A549 (cell line): ENCODE measurements around the gene NTM. TPM values are rescaled to one million over a fixed set of nuclear protein-coding genes. Genes with fewer than 3 reads are reported as not detected.
"Not testable (repeated sequence)": the region's sequence is repeated elsewhere in the genome, so short reads cannot be mapped to it uniquely, and the experiment has no call there.

ENCODE experiments used
- ATAC-seq, 2 experiments: fragments of 200-7000 bp in 1 of 2; fragments of >200 bp in 1 of 2; cut with Nextera tagmentation in 1 of 2; cut with Tn5 transposase in 1 of 2; 3 replicates each; pipeline versions ENCODE4 v1.8.0 to v1.9.1; 2018 to 2020; ENCODE audit warnings: mild to moderate bottlenecking in 1 of 2, moderate library complexity in 1 of 2
- CTCF ChIA-PET: fragments of 300-600 bp; sonication (Branson Sonifier 250); formaldehyde crosslinking; extraction: SDS; loops from one replicate; lab custom pipeline; 2021; ENCODE audit warnings: antibody characterized with exemption, inconsistent platforms; lab: Yijun Ruan, JAX
- POLR2A ChIA-PET: fragments of 350-600 bp; formaldehyde crosslinking; extraction: SDS; loops from one replicate; lab custom pipeline; 2021; ENCODE audit warnings: antibody characterized with exemption, inconsistent platforms; lab: Yijun Ruan, JAX
- DNase-seq, 2 experiments: peaks; one replicate each; pipeline versions ENCODE4 v3.0.0 to v3.0.0-alpha.2; 2011 to 2016; ENCODE audit warnings: low read depth in 1 of 2, low spot score in 1 of 2
- FAIRE-seq: peaks from 2 replicates; lab custom pipeline; 2011; peaks lifted over from hg19 to GRCh38; lab: Jason Lieb, UNC
- H3K27ac ChIP-seq, 2 experiments: fragments of >200 bp; sonication (Bioruptor Twin); formaldehyde crosslinking; 3 replicates each; pipeline ENCODE4 v1.5.1; 2016 to 2017
- H3K4me1 ChIP-seq: fragments of >200 bp; sonication (Bioruptor Twin); formaldehyde crosslinking; 3 replicates; pipeline ENCODE4 v1.6.1; 2016
- H3K4me2 ChIP-seq: fragments of >200 bp; sonication (Bioruptor Twin); formaldehyde crosslinking; 3 replicates; pipeline ENCODE4 v1.6.1; 2016
- H3K4me3 ChIP-seq: fragments of >200 bp; sonication (Bioruptor Twin); formaldehyde crosslinking; 3 replicates; pipeline ENCODE4 v1.5.1; 2016
- H3K9me3 ChIP-seq: fragments of >200 bp; sonication (Bioruptor Twin); formaldehyde crosslinking; 3 replicates; pipeline ENCODE4 v1.6.1; 2016
- CBX8 ChIP-seq: fragments of 200-600 bp; sonication (generic); IDR thresholded peaks from 2 replicates; pipeline ENCODE4 v1.6.1; 2016
- CHD2 ChIP-seq: fragments of 150-350 bp; IDR thresholded peaks from 2 replicates; pipeline ENCODE4 v1.6.1; 2014; ENCODE audit warnings: low read length; ENCODE audit not compliant: partially characterized antibody
- EHMT2 ChIP-seq: fragments of 200-600 bp; sonication (generic); IDR thresholded peaks from 2 replicates; pipeline ENCODE4 v1.6.1; 2016; ENCODE audit warnings: antibody characterized with exemption, low read depth, mild to moderate bottlenecking, moderate library complexity
- EP300 ChIP-seq, 2 experiments: fragments of >200 bp; sonication (Bioruptor Twin); formaldehyde crosslinking; IDR thresholded peaks; 2 replicates in 1 of 2; 3 replicates in 1 of 2; pipeline ENCODE4 v1.6.1; 2016 to 2017
- ESRRA ChIP-seq: fragments of 150-350 bp; IDR thresholded peaks from 2 replicates; pipeline ENCODE4 v1.6.1; 2014; ENCODE audit warnings: mild to moderate bottlenecking, low read length, borderline replicate concordance
- FOSB ChIP-seq: fragments of 250-450 bp; sonication (Bioruptor Pico); IDR thresholded peaks from 2 replicates; pipeline ENCODE4 v1.5.0; 2020; ENCODE audit warnings: mild to moderate bottlenecking, moderate library complexity
- GATA3 ChIP-seq: IDR thresholded peaks from 2 replicates; pipeline ENCODE4 v1.6.1; 2012; ENCODE audit warnings: borderline replicate concordance
- HEYL ChIP-seq: fragments of 250-450 bp; sonication (Bioruptor Pico); IDR thresholded peaks from 2 replicates; pipeline ENCODE4 v1.8.0; 2021; ENCODE audit warnings: mild to moderate bottlenecking, moderate library complexity
- HOXA7 ChIP-seq: fragments of 250-450 bp; sonication (Bioruptor Pico); IDR thresholded peaks from 2 replicates; pipeline ENCODE4 v1.5.0; 2020; ENCODE audit warnings: mild to moderate bottlenecking, moderate library complexity
- JUN ChIP-seq, 2 experiments: fragments of >200 bp; sonication (Bioruptor Twin); formaldehyde crosslinking; IDR thresholded peaks; 2 replicates in 1 of 2; 3 replicates in 1 of 2; pipeline ENCODE4 v1.6.1; 2016 to 2017
- KDM1A ChIP-seq: fragments of 200-600 bp; sonication (generic); IDR thresholded peaks from 2 replicates; pipeline ENCODE4 v1.6.1; 2016; ENCODE audit warnings: low read depth, mild to moderate bottlenecking
- KDM5A ChIP-seq: fragments of 200-600 bp; sonication (generic); IDR thresholded peaks from 2 replicates; pipeline ENCODE4 v1.6.1; 2016; ENCODE audit warnings: antibody characterized with exemption, mild to moderate bottlenecking
- POLR2A ChIP-seq: IDR thresholded peaks from 2 replicates; pipeline ENCODE4 v1.6.1; 2012; ENCODE audit warnings: mild to moderate bottlenecking, low read length
- POLR2AphosphoS2 ChIP-seq: conservative IDR thresholded peaks from 2 replicates; pipeline ENCODE4 v1.6.1; 2012; ENCODE audit warnings: low read length, improper control_type of control experiment, inconsistent platforms
- RARB ChIP-seq: fragments of 250-450 bp; sonication (Bioruptor Pico); IDR thresholded peaks from 2 replicates; pipeline ENCODE4 v1.8.0; 2021; ENCODE audit warnings: mild to moderate bottlenecking, moderate library complexity
- RCOR1 ChIP-seq: fragments of 150-350 bp; IDR thresholded peaks from 2 replicates; pipeline ENCODE4 v1.6.1; 2014; ENCODE audit warnings: antibody characterized with exemption, low read length, low read depth
- RNF2 ChIP-seq: fragments of 200-600 bp; sonication (generic); IDR thresholded peaks from 2 replicates; pipeline ENCODE4 v1.6.1; 2016; ENCODE audit warnings: low read depth, mild to moderate bottlenecking, antibody characterized with exemption, moderate library complexity, borderline replicate concordance
- ZC3H11A ChIP-seq: fragments of 450-650 bp; IDR thresholded peaks from 2 replicates; pipeline ENCODE4 v1.6.1; 2014; ENCODE audit warnings: antibody characterized with exemption, mild to moderate bottlenecking
- ZNF302 ChIP-seq: fragments of 250-450 bp; sonication (Bioruptor Pico); IDR thresholded peaks from 2 replicates; pipeline ENCODE4 v1.9.0; 2021; ENCODE audit warnings: inconsistent platforms, mild to moderate bottlenecking, moderate library complexity
- WGBS: methylation state at CpG from one replicate; pipeline ENCODE4 v1.1.6; 2017; ENCODE audit errors: missing lambda C conversion rate; 5-methylcytosine and 5-hydroxymethylcytosine counted together
- polyA plus RNA-seq, 4 experiments: library from polyadenylated mRNA; depleted of rRNA in 3 of 4; stranded (reverse); fragments of >200 nt; fragmentation: RNase III in 1 of 4; extraction: RNeasy Plus Mini Kit Qiagen cat#74134 plus additional on column Dnase treatment in 1 of 4; gene quantifications; 2 replicates in 3 of 4; 3 replicates in 1 of 4; pipeline ENCODE4 v1.2.3, GENCODE V29; 2011 to 2017
- TF ChIP-seq, protein P1 (sequence below): fragments of >200 bp; sonication (Bioruptor Twin); formaldehyde crosslinking; IDR thresholded peaks from 3 replicates; pipeline ENCODE4 v1.6.1; 2016
- TF ChIP-seq, protein P2 (sequence below): fragments of 150-350 bp; IDR thresholded peaks from 2 replicates; pipeline ENCODE4 v1.6.1; 2014; ENCODE audit warnings: low read depth, mild to moderate bottlenecking, low read length
- TF ChIP-seq, protein P3 (sequence below): fragments of 450-650 bp; IDR thresholded peaks from 2 replicates; pipeline ENCODE4 v1.6.1; 2014; ENCODE audit warnings: antibody characterized with exemption
- TF ChIP-seq, protein P4 (sequence below): fragments of >200 bp; sonication (Bioruptor Twin); formaldehyde crosslinking; IDR thresholded peaks from 3 replicates; pipeline ENCODE4 v1.5.1; 2016
- TF ChIP-seq, protein P5 (sequence below): IDR thresholded peaks from 2 replicates; pipeline ENCODE4 v1.6.1; 2012; ENCODE audit warnings: low read depth, borderline replicate concordance

NTM gene
- polyA plus RNA-seq, 2 of the 4 experiments (the other 2 are of a cell fraction), result not detected

DNA sequence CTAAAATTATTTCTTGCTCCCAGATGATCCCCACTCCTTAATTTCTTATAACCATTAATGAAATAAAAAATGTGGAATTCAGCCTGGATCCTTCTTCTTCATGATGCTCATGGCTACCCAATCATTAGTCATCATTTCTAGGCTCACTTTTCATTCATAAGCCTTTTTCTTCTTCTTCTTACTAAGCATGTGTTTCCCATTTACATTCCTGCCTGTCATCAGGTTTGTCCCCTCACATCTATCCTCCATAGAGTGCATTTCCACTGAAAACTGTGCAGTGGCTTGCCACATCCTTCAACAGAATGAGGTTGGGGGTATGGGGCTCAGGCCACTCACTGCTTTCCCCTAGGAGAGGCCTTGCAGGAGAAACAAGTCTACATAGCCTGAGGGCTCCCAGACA is 35.8 kb upstream of the NTM start:
- no peak overlapping the region for H3K4me3 ChIP-seq
- no peak overlapping the region for H3K4me2 ChIP-seq
- TF ChIP-seq KDM5A (no peak), KDM1A (no peak), ZC3H11A (no peak), RNF2 (no peak), RARB (no peak), HEYL (CRISPR knock-in tag) (no peak)
- H3K9me3 ChIP-seq, result no peaks in the 10 kb centered on the region
- ChIA-PET CTCF (no interaction called here), POLR2A (no interaction called here)
- no peak for DNase-seq
- no peaks in the 10 kb centered on the region for H3K4me1 ChIP-seq
- no peak overlapping the region for H3K27ac ChIP-seq
- ATAC-seq, result no peak
- no peak for FAIRE-seq

DNA sequence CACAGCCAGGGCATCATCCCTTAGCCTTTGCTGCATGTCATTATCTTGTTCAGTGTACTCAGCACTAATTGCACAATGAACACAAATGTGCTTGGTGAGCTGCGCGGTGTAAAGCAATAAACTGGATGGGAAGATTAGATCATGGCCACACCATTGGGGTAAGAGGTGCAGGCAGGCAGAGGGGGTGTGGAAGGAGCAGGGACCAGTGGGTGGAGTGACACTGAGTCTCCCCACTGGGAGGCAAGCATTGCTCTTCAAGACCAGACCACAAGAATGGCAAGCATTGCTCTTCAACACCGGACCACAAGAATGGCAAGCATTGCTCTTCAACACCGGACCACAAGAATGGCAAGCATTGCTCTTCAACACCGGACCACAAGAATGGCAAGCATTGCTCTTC is 28.5 kb upstream of the NTM start:
- not testable (repeated sequence) for ATAC-seq

DNA sequence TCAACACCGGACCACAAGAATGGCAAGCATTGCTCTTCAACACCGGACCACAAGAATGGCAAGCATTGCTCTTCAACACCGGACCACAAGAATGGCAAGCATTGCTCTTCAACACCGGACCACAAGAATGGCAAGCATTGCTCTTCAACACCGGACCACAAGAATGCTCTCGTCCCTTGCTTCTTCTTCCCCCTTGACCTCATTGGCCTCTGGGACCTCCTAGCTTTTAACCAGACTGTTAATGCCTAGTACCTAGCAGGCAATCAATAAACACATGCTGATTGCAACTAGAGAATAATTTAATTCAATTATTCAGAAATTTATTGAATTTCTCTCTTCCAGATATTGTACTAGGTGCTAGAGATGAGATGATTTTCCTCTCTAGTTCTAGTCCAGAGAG is 28.0 kb upstream of the NTM start:
- not testable (repeated sequence) for FAIRE-seq, H3K4me2 ChIP-seq, H3K9me3 ChIP-seq, H3K4me3 ChIP-seq, DNase-seq, H3K4me1 ChIP-seq, ATAC-seq, H3K27ac ChIP-seq
- CTCF ChIA-PET, result interaction anchor here (0.6 kb wide), 1 partner anchor 219 kb away, joined by 3 read pairs; no protein-coding TSS in a partner anchor
- POLR2A ChIA-PET, result interaction anchor here (0.5 kb wide), 1 partner anchor 1340 kb away, joined by 3 read pairs; the partner anchor contains the start of gene PRDM10
- 0% methylated on average over 4 of the region's 6 CpGs for WGBS

More for the DNA sequence above, 28.5 kb upstream of the NTM start:
- WGBS, result 0% methylated on average over 4 of the region's 5 CpGs
- FAIRE-seq, H3K27ac ChIP-seq, H3K4me1 ChIP-seq, CTCF ChIA-PET, POLR2A ChIA-PET, H3K4me3 ChIP-seq, H3K4me2 ChIP-seq, DNase-seq, H3K9me3 ChIP-seq: not testable (repeated sequence)

DNA sequence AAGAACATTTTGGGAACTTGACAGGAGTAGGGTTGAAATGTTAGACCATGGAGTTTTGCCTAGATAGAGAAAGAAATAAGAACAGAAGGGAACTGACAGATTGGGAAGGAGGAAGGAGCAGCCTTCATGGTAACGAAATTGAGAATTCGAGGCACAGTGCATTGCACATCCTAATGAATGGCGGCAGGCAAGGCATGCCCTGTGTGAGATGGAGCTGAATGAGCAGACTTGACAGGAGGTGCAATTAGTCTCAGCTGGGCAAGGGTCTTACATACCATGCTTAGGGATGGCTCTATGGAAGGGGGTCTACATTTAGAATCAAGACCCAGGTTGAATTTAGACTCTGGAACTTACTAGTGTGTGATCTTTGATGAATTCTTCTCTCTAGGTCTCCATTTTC is 25.0 kb upstream of the NTM start:
- H3K4me3 ChIP-seq, result no peak overlapping the region
- FAIRE-seq (no peak), DNase-seq (no peak)
- CTCF ChIA-PET, result no interaction called here
- TF ChIP-seq ZC3H11A (no peak), POLR2AphosphoS2 (no peak), CHD2 (no peak), GATA3 (no peak), ZNF302 (CRISPR knock-in tag) (no peak), ESRRA (no peak), HOXA7 (no peak), JUN (IDR thresholded peaks at IDR 0.05) (no peak), CBX8 (no peak), FOSB (CRISPR knock-in tag) (no peak), POLR2A (no peak), EHMT2 (no peak), RCOR1 (no peak), EP300 (IDR thresholded peaks at IDR 0.05) (no peak)
- TF ChIP-seq, protein P1, sequence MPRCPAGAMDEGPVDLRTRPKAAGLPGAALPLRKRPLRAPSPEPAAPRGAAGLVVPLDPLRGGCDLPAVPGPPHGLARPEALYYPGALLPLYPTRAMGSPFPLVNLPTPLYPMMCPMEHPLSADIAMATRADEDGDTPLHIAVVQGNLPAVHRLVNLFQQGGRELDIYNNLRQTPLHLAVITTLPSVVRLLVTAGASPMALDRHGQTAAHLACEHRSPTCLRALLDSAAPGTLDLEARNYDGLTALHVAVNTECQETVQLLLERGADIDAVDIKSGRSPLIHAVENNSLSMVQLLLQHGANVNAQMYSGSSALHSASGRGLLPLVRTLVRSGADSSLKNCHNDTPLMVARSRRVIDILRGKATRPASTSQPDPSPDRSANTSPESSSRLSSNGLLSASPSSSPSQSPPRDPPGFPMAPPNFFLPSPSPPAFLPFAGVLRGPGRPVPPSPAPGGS, result no peak
- TF ChIP-seq, protein P2, sequence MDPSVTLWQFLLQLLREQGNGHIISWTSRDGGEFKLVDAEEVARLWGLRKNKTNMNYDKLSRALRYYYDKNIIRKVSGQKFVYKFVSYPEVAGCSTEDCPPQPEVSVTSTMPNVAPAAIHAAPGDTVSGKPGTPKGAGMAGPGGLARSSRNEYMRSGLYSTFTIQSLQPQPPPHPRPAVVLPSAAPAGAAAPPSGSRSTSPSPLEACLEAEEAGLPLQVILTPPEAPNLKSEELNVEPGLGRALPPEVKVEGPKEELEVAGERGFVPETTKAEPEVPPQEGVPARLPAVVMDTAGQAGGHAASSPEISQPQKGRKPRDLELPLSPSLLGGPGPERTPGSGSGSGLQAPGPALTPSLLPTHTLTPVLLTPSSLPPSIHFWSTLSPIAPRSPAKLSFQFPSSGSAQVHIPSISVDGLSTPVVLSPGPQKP, result no peak
- TF ChIP-seq, protein P3, sequence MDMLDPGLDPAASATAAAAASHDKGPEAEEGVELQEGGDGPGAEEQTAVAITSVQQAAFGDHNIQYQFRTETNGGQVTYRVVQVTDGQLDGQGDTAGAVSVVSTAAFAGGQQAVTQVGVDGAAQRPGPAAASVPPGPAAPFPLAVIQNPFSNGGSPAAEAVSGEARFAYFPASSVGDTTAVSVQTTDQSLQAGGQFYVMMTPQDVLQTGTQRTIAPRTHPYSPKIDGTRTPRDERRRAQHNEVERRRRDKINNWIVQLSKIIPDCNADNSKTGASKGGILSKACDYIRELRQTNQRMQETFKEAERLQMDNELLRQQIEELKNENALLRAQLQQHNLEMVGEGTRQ, result no peak
- TF ChIP-seq, protein P4, sequence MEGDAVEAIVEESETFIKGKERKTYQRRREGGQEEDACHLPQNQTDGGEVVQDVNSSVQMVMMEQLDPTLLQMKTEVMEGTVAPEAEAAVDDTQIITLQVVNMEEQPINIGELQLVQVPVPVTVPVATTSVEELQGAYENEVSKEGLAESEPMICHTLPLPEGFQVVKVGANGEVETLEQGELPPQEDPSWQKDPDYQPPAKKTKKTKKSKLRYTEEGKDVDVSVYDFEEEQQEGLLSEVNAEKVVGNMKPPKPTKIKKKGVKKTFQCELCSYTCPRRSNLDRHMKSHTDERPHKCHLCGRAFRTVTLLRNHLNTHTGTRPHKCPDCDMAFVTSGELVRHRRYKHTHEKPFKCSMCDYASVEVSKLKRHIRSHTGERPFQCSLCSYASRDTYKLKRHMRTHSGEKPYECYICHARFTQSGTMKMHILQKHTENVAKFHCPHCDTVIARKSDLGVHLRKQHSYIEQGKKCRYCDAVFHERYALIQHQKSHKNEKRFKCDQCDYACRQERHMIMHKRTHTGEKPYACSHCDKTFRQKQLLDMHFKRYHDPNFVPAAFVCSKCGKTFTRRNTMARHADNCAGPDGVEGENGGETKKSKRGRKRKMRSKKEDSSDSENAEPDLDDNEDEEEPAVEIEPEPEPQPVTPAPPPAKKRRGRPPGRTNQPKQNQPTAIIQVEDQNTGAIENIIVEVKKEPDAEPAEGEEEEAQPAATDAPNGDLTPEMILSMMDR, result no peak
- TF ChIP-seq, protein P5, sequence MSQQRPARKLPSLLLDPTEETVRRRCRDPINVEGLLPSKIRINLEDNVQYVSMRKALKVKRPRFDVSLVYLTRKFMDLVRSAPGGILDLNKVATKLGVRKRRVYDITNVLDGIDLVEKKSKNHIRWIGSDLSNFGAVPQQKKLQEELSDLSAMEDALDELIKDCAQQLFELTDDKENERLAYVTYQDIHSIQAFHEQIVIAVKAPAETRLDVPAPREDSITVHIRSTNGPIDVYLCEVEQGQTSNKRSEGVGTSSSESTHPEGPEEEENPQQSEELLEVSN, result no peak
- TF ChIP-seq, all 56 proteins: peak for 0
- no peak for ATAC-seq
- Histone ChIP-seq H3K9me3 (no peaks in the 10 kb centered on the region), H3K27ac (no peak overlapping the region), H3K4me2 (no peak overlapping the region), H3K4me1 (no peaks in the 10 kb centered on the region)
- 15% methylated on average over 3 of the region's 3 CpGs for WGBS
- POLR2A ChIA-PET, result no interaction called here
